WERI-Rb-1 (cell line): ENCODE results near the gene SEC23IP.
A peak's percentile ranks its signal among the peaks of the same experiment; 100 is the strongest.
"Not testable (repeated sequence)": the region's sequence is repeated elsewhere in the genome, so short reads cannot be mapped to it uniquely, and the experiment has no call there.

Source experiments
- DNase-seq: peaks from one replicate; pipeline ENCODE4 v3.0.0-alpha.2; 2020
- H3K27ac ChIP-seq: fragments of 250-450 bp; sonication (Bioruptor Pico); 2 replicates; pipeline ENCODE4 v1.5.1; 2020; ENCODE audit warnings: mild to moderate bottlenecking, moderate library complexity
- H3K27me3 ChIP-seq: fragments of 250-450 bp; sonication (Bioruptor Pico); 2 replicates; pipeline ENCODE4 v1.5.1; 2021; ENCODE audit warnings: mild to moderate bottlenecking, low read depth, moderate library complexity; ENCODE audit not compliant: insufficient read depth, severe bottlenecking
- H3K36me3 ChIP-seq: fragments of 250-450 bp; sonication (Bioruptor Pico); 2 replicates; pipeline ENCODE4 v1.5.1; 2020; ENCODE audit warnings: mild to moderate bottlenecking, moderate library complexity
- H3K4me3 ChIP-seq: 2 replicates; pipeline ENCODE4 v1.5.1; 2011; ENCODE audit warnings: low read depth, mild to moderate bottlenecking, control low read depth, low read length
- H3K9me3 ChIP-seq: fragments of 250-450 bp; sonication (Bioruptor Pico); 2 replicates; pipeline ENCODE4 v1.5.1; 2021; ENCODE audit warnings: mild to moderate bottlenecking, moderate library complexity; ENCODE audit not compliant: severe bottlenecking
- CTCF ChIP-seq: IDR thresholded peaks from 2 replicates; pipeline ENCODE4 v1.5.1; 2011; ENCODE audit warnings: low read depth, mild to moderate bottlenecking, control low read depth, inconsistent platforms, low read length

SEC23IP gene

DNA sequence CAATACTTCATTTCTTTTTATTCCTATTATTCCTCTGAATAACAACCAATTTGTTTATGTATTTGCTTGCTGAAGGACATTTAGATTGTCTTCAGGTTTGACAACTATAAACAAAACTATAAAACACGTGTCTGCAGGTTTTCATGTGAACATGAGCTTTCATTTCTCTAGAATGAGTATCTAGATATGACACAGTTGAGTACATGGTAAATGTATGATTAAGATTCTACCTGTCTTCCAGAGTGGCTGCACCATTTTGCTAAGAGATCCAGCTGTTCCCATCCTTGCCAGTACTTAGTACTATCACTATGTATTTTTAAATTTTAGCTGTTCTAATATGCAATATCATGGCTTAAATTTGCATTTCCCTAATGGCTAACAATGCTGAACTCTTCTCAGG, 30.0 kb upstream of the SEC23IP start:
- DNase-seq, result no peak
- Histone ChIP-seq H3K4me3 (no peak overlapping the region), H3K9me3 (no peaks in the 10 kb centered on the region), H3K27me3 (no peaks in the 10 kb centered on the region), H3K27ac (no peak overlapping the region), H3K36me3 (peaks cover 35% of the 10 kb centered on the region)
- no peak for TF ChIP-seq CTCF

- Histone ChIP-seq H3K9me3 (no peaks in the 10 kb centered on the region), H3K27me3 (no peaks in the 10 kb centered on the region), H3K27ac (no peak overlapping the region), H3K4me3 (no peak overlapping the region), H3K36me3 (peaks cover 27% of the 10 kb centered on the region)
- DNase-seq, result no peak
- no peak for TF ChIP-seq CTCF
Measured at GRCh38 chr10:119863951-119864565, 28.5 kb upstream of the SEC23IP start.

- no peaks in the 10 kb centered on the region for H3K27me3 ChIP-seq
- TF ChIP-seq CTCF, result no peak
- DNase-seq, result no peak
- H3K9me3 ChIP-seq, result no peaks in the 10 kb centered on the region
- H3K27ac ChIP-seq, result no peak overlapping the region
- H3K4me3 ChIP-seq, result no peak overlapping the region
- peaks cover 31% of the 10 kb centered on the region for H3K36me3 ChIP-seq
Measured at GRCh38 chr10:119865699-119866240, 26.8 kb upstream of the SEC23IP start.

DNA sequence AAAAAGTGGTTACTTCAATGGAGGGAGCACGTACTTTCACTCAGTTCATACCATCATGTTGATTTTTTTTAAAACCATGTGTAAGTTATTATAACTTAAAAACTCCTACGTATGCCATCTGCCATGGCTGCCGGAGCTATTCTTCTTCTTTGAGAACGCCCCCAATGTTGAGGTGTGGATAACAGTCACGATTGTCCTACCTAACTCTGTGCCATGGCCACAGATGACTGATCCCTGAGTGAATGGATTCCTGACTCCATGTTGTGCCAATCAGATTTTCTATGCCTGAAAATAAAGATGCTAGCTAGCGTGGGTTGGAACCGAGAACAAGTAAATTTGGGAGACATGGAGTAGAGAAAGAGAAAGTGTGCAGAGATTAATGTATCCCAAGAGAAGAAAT, 25.2 kb upstream of the SEC23IP start:
- no peak for TF ChIP-seq CTCF
- DNase-seq, result no peak

DNA sequence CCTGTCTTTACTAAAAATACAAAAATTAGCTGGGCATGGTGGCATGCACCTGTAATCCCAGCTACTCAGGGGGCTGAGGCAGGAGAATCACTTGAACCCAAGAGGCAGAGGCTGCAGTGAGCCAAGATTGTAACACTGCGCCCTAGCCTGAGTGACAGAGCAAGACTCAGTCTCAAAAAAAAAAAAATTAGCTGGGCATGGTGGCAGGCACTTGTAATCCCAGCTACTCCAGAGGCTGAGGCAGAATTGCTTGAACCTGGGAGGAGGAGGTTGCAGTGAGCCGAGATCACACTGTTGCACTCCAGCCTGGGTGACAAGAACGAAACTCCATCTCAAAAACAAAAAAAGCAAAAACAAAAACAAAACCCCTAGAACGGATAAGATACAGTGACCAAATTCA, 23.1 kb upstream of the SEC23IP start:
- H3K9me3 ChIP-seq, H3K4me3 ChIP-seq: not testable (repeated sequence)

More for the DNA sequence above, 25.2 kb upstream of the SEC23IP start:
- peaks cover 30% of the 10 kb centered on the region for H3K36me3 ChIP-seq
- no peak overlapping the region for H3K27ac ChIP-seq
- H3K4me3 ChIP-seq, result no peak overlapping the region
- H3K27me3 ChIP-seq, result no peaks in the 10 kb centered on the region
- H3K9me3 ChIP-seq, result no peaks in the 10 kb centered on the region

DNA sequence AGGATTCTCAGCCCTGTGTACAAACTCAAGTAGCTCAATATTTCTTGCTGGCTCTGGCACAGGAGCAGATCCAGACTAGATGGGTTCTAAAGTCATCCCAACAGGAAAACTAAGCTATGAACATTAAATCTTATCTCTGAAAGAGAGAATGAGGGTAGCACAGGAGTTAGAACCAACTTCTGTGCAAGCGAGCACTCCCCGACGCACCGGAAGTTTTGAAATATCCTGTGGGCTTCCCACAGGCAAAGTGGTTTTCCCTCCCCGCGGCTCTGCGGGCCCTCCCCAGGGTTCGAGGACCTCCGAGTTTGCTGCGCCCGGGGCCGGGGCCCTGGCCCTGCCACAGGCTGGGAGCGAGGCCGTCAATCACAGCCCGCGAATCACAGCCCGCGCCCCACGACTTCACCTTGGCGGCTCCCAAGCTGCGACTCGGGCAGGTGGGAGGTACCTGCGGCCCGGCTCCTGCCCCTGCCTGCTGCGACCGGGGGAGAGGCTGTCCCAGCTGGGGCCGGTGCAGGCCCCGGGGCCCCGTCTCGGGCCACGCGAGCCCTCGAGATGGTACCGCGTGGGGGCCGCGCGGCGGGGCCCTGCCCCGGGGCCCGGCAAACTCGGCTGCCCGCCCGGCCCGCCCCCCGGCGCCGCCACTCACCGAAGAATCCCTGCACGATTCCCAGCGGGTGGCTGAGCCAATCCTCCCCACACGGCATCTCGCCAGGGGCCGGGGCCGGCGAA, 20.5 kb upstream of the SEC23IP start:
- peak; percentile 66 for DNase-seq

More for the DNA sequence above, 23.1 kb upstream of the SEC23IP start:
- H3K27ac ChIP-seq, DNase-seq, H3K27me3 ChIP-seq: not testable (repeated sequence)
- H3K36me3 ChIP-seq, result peaks cover 29% of the 10 kb centered on the region

More for the DNA sequence above, 20.5 kb upstream of the SEC23IP start:
- H3K4me3 ChIP-seq, result peak overlapping the region; percentile 71
- H3K27ac ChIP-seq, result peak overlapping the region; percentile 96
- peaks cover 5% of the 10 kb centered on the region for H3K36me3 ChIP-seq
- H3K27me3 ChIP-seq, result no peaks in the 10 kb centered on the region
- TF ChIP-seq CTCF, result no peak
- no peaks in the 10 kb centered on the region for H3K9me3 ChIP-seq
